Measurements from ENCODE around the gene WNT5B. TPM values are rescaled to one million over a fixed set of nuclear protein-coding genes. Genes with fewer than 3 reads are reported as not detected.

The WNT5B gene
- polyA plus RNA-seq, 1 of the 3 experiments (the other 2 are of a cell fraction): 29.3 TPM

GRCh38 chr12:1656902-1657301 lies 27.9 kb downstream of the WNT5B start:
- Histone ChIP-seq H3K79me2 (ENCODE audit: insufficient read depth) (no peaks in the 10 kb centered on the region), H3F3A (replicated peaks; ENCODE audit: insufficient read depth) (peaks cover 18% of the 10 kb centered on the region), H3K9ac (no peak overlapping the region), H3K27me3 (ENCODE audit: insufficient read depth) (no peaks in the 10 kb centered on the region), H3K4me2 (no peak overlapping the region), H3K4me1 (ENCODE audit: control insufficient read depth in 1 of 2, insufficient read depth in 2 of 2, low read depth in 1 of 2, low read length in 1 of 2) (peaks cover 0 to 2% of the 10 kb centered on the region in 2 experiments; a peak in 1 of 4 replicates), H4K20me1 (ENCODE audit: insufficient read depth) (no peaks in the 10 kb centered on the region), H3K9me3 (no peaks in the 10 kb centered on the region), H3K9me2 (no peaks in the 10 kb centered on the region), H2AFZ (ENCODE audit: low read depth) (no peak overlapping the region), H3K27ac (ENCODE audit: low read depth in 2 of 2, low read length in 1 of 2) (no peak overlapping the region), H3K36me3 (replicated peaks in 1 of 2; ENCODE audit: control insufficient read depth in 1 of 2, insufficient read depth in 2 of 2, low read length in 1 of 2) (peaks cover 0 to 8% of the 10 kb centered on the region in 2 experiments), H3K4me3 (ENCODE audit: low read depth in 2 of 2, low read length in 1 of 2) (no peak overlapping the region)
- ChIA-PET CTCF (interaction anchor here (13.5 to 20.8 kb wide), 2 partner anchors 135 to 282 kb away, joined by 140 to 605 read pairs; no protein-coding TSS in a partner anchor), POLR2A (interaction anchor here (0.7 to 1.6 kb wide), 2 partner anchors 34 to 114 kb away, joined by 3 to 4 read pairs; partner anchors contain the start of gene ADIPOR2)
- no peak for DNase-seq
- 92% methylated on average over 12 of the region's 12 CpGs for WGBS (ENCODE audit: low lambda C conversion rate)
- TF ChIP-seq USF2 (IDR thresholded peaks at IDR 0.05; ENCODE audit: borderline replicate concordance, low read depth, low read length) (no peak), TEAD4 (IDR thresholded peaks at IDR 0.05; ENCODE audit: borderline replicate concordance, insufficient read depth) (no peak), SIN3A (IDR thresholded peaks at IDR 0.05; ENCODE audit: borderline replicate concordance, low read depth, low read length) (no peak), YY1 (IDR thresholded peaks at IDR 0.05; ENCODE audit: low read depth) (no peak), JUND (IDR thresholded peaks at IDR 0.05) (no peak), USF1 (IDR thresholded peaks at IDR 0.05; ENCODE audit: borderline replicate concordance, low read depth) (no peak)

GRCh38 chr12:1657688-1658087 lies 28.7 kb downstream of the WNT5B start:
- 100% methylated on average over 1 of the region's 1 CpG for WGBS (ENCODE audit: low lambda C conversion rate)
- Histone ChIP-seq H3K4me1 (ENCODE audit: control insufficient read depth in 1 of 2, insufficient read depth in 2 of 2, low read depth in 1 of 2, low read length in 1 of 2) (peaks cover 0 to 2% of the 10 kb centered on the region in 2 experiments; a peak in 1 of 4 replicates), H3K9ac (no peak overlapping the region), H3K36me3 (replicated peaks in 1 of 2; ENCODE audit: control insufficient read depth in 1 of 2, insufficient read depth in 2 of 2, low read length in 1 of 2) (peaks cover 0 to 4% of the 10 kb centered on the region in 2 experiments), H3K4me3 (ENCODE audit: low read depth in 2 of 2, low read length in 1 of 2) (no peak overlapping the region), H3K27me3 (ENCODE audit: insufficient read depth) (no peaks in the 10 kb centered on the region), H4K20me1 (ENCODE audit: insufficient read depth) (no peaks in the 10 kb centered on the region), H3K9me3 (no peaks in the 10 kb centered on the region), H3K27ac (ENCODE audit: low read depth in 2 of 2, low read length in 1 of 2) (no peak overlapping the region), H3F3A (replicated peaks; ENCODE audit: insufficient read depth) (peaks cover 18% of the 10 kb centered on the region), H3K9me2 (no peaks in the 10 kb centered on the region), H3K79me2 (ENCODE audit: insufficient read depth) (no peaks in the 10 kb centered on the region), H3K4me2 (no peak overlapping the region), H2AFZ (ENCODE audit: low read depth) (no peak overlapping the region)
- no peak for TF ChIP-seq NRF1 (IDR thresholded peaks at IDR 0.05; ENCODE audit: low read depth, low read length)
- POLR2A ChIA-PET: interaction anchor here (0.7 kb wide), 1 partner anchor 113 kb away, joined by 4 read pairs; no protein-coding TSS in a partner anchor
- DNase-seq: no peak
- CTCF ChIA-PET: interaction anchor here (13.5 to 20.8 kb wide), 2 partner anchors 134 to 281 kb away, joined by 140 to 605 read pairs; no protein-coding TSS in a partner anchor

All from SK-N-SH (cell line).